HG03571 (cell line): Measurements from ENCODE around the gene PALD1.
A peak's percentile ranks its signal among the peaks of the same experiment; 100 is the strongest.
"Not testable (repeated sequence)": the region's sequence is repeated elsewhere in the genome, so short reads cannot be mapped to it uniquely, and the experiment has no call there.

Experiments
- ATAC-seq: cut with Tn5 transposase; IDR thresholded peaks from one replicate; pipeline ENCODE4 v1.9.1; 2021; ENCODE audit not compliant: unreplicated experiment

PALD1 gene

GRCh38 chr10:70571236-70571635, 92.7 kb downstream of the PALD1 start:
- ATAC-seq = no peak

- no peak for ATAC-seq
These were observed 93.3 kb downstream of the PALD1 start for GRCh38 chr10:70571636-70572439.

DNA sequence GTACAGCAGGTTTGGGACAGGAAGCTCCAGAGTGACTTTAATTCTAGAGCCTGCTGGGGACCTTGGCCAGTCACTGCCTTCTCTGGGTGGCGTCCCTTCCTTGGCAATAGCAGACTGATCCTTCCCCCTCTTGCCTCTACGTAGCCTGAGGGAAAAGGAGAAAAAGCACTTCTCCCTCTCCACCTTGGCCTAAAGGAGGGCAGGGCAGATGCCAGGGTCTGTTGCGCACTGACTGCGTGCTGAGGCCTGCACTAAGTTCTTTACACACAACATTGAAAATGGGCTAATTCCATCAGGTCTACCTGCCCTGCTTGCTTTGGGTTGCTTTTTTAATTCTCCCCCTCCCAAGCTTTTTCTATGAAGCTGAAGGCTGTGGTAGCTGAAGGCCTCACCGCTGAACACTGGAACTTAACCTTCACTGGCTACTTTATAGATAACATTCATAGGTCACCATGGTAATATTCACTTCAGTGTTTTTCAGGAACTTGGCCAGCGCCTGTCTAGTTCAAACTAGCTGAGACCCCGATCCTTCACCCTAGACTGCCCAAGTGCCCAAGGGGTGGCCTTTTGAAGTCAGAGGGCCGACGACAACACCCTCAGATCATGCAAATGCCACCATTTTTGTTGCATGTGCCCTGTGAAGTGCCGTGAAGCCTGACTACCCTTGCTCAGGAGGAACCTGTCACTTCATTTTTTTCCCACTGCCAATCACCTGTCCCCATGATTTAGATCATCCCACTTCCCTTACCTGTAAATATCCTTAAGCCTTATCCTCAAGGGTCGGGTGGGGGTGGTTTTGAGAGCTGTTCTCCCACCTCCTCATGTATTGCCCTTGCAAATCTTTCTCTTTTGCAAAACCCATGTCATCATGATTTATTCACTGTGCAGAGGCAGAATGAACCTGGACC, 95.3 kb downstream of the PALD1 start:
- ATAC-seq = no peak

DNA sequence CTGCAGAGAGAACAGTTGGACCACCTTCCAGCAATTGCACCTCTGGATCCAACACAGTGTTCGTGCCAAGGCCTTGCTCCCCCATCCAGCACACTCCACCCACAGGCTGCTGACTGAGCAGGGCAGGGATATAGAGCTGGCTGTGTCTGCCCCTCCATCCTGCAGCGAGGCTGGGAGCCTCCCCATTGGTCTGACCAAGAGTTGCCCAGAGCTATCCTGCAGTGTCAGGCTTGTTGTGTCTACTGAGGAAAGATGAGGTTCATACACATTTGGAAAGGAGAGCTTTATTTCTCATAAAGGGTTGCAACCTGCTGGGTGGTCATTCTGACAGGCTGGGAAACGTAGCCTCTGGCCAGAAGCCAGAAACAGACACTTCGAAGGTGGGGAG, 96.9 kb downstream of the PALD1 start:
- no peak for ATAC-seq

GRCh38 chr10:70575874-70576802, 97.6 kb downstream of the PALD1 start:
- peak; percentile 44 for ATAC-seq

- ATAC-seq = peak; percentile 9
These were observed 98.4 kb downstream of the PALD1 start for GRCh38 chr10:70576803-70577517.

DNA sequence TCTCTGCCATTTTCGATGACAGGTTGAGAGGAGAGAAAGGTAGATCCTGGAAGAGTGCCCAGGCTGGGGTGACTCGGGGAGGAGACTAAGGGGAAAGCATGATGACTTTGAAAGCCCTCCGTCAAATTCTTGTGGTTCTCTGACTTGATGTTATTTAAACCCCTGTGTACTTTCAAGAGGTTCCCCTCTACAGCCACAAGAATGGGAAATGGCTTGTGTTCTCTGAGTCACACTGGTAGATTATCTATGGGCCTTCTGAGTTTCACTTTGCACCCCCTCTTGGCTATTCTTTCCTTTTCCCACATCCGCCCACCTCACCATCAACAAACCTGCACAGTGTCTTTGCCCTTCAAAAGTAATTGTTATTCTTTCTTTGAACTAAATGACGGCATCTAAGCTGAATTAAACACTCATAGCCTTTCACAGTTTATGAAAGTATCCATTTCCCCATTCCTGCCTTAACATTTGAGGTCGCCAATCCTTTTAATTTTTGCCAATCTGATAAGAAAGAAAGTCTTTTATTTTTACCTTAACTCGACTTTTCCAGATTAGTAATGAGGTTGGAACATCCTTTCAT, 99.9 kb downstream of the PALD1 start:
- peak; percentile 62 for ATAC-seq

DNA sequence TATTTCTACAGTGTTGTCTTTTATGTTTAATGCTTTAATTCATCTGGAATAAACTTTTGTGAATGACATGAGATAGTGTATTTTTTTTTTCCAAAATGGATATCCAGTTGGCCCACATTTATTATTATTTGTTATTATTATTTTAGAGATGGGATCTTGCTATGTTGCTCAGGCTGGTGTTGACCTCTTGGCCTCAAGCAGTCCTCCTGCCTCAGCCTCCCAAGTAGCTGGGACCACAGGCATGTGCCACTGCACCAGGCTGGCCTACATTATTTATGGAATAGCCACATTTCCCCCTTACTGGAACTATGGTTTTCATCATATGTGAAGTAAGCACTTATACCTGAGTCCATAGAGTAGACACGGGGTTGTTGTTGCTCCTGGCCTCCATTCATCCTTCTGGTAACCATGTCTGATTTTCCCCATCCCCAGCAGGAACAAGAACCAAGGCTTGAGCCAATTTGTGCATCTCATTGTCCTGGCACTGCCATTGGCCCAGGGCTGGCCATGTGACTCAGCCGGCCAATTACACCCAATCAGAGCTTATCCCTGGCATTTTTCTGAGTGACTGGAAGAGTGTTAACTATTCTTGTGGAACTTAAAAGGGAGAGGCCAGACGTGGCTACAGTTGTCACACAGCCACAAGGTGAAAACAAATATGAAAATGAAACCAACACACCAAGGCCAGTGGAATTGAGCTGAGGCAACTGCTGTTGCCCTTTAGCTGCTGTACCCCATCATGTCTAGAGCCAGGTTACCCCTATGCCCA, 100.9 kb downstream of the PALD1 start:
- ATAC-seq = no peak

- ATAC-seq = not testable (repeated sequence)
These were observed 102.6 kb downstream of the PALD1 start for GRCh38 chr10:70581176-70581575.

- no peak for ATAC-seq
These were observed 104.5 kb downstream of the PALD1 start for GRCh38 chr10:70582793-70583668.

DNA sequence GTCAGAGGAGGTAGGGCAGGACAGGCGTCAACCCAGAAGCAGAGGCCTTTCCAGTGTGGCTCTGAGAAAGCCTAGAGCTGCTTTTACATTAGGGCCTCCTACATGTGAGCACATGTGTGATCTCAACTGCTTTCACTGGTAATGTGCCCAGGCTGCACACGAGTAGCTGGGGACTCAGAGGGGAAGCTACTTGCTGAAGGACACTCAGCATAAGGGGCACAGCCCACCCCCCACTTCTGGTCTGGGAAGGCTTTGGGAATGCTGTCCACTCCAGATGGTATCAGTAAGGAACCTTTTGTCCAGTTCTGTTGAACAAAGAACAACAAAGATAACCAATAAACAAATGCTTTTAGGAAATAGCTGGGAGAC, 105.1 kb downstream of the PALD1 start:
- ATAC-seq = no peak

DNA sequence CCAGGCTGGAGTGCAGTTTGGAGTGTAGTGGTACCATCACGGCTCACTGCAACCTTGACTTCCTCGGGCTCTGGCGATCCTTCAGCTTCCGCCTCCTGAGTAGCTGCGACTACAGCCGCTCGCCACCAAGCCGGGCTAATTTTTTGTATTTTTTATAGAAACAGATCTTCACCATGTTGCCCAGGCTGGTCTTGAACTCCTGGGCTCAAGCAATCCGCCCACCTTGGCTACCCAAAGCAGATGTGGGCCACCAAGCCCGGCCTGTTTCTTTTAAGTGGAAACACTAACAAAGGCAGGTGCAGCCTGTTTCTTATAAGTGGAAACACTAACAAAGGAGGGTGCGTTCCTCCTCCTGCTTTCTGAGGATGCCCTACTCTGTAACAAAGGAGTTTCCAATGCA, 105.8 kb downstream of the PALD1 start:
- ATAC-seq = no peak

- ATAC-seq = no peak
These were observed 106.5 kb downstream of the PALD1 start for GRCh38 chr10:70584909-70585544.

DNA sequence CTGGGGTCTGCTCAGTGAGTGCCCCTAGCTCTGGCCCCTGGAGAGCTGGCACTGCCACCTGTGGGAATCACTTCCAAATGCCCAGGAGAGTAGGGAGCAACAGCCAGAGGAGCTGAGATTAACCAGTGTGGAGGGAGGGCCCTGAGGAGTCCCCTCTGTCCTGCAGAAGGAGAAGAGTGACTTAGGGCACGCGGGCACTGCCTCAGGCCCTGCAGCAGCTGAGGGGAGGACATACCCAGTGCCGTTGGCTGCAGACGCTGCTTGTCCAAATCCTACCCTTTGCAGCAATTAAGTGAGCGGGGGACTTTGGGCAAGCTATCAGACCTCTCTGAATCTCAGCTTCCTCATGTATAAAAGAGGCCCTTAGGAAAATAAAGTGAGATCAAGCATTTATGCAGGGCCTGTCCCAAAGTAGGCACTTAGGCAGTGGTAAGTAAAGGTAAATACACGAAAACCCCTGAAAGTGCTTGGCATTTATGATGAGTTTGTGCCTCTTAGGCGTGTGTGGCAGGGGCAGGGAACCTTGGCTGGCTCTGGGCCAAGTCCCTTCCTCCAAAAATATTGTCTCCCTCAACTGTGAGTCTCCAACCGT, 107.1 kb downstream of the PALD1 start:
- ATAC-seq = no peak

DNA sequence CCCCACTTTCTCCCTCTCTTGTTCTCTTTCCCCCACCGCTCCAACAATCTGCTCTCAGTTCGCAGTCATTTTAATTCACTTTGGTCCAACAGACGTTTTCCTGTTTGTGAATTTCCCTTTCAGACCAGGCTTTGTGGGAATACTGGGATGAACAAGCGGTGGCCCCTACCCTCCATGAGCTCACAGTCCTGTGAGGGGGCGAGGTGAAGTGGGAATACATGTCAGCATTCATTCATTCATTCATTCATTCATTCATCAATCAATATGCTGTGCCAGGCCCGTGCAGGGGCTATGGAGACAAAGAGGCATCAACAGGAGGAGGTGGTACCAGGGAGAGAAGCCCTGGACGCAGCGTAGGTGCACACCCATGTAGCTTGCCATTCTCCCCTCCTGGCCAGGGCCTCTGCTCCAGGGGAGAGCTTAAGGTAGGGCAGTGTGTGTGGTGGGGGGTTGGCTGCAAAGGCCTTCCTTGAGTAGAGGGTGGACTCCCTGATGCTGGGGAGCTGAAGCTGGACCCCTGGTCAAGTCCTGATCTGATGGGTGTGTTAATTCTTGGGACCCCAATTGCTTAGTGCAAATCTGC, 107.9 kb downstream of the PALD1 start:
- ATAC-seq = no peak

- no peak for ATAC-seq
These were observed 108.6 kb downstream of the PALD1 start for GRCh38 chr10:70587045-70587658.

DNA sequence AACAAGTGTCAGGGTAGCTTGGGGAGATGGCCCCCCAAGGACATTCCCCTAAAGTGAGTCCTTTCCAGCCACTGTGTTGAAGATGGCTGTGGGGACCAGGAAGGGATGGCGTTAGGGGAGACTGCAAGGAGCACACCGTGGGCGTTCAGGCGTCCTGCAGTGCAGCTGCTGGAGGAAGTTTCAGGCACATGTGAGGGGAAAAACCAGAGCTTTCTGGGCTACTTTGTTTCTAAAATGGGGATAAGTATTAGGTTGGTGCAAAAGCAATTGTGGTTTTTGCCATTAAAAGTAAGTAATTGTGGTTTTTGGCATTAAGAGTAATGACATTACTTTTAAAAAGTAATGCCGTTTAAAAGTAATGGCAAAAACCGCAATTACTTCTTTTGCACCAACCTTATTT, 109.7 kb downstream of the PALD1 start:
- ATAC-seq = no peak
